RKO (cell line): ENCODE data around the gene NRG2.

ENCODE experiments used
- DNase-seq: peaks from one replicate; pipeline ENCODE4 v3.0.0-alpha.2; 2016; ENCODE audit warnings: low spot score

NRG2 gene

GRCh38 chr5:139967353-139967752, 75.7 kb downstream of the NRG2 start:
- no peak for DNase-seq

- no peak for DNase-seq
Observed at GRCh38 chr5:139966856-139967255, 76.2 kb downstream of the NRG2 start.

GRCh38 chr5:139964994-139965565, 78.0 kb downstream of the NRG2 start:
- no peak for DNase-seq

- no peak for DNase-seq
Observed at GRCh38 chr5:139964266-139964993, 78.7 kb downstream of the NRG2 start.

GRCh38 chr5:139962445-139962844, 80.7 kb downstream of the NRG2 start:
- DNase-seq = no peak

- no peak for DNase-seq
Observed at GRCh38 chr5:139961435-139962157, 81.5 kb downstream of the NRG2 start.

- no peak for DNase-seq
Observed at GRCh38 chr5:139960723-139961383, 82.2 kb downstream of the NRG2 start.

GRCh38 chr5:139958432-139959148, 84.5 kb downstream of the NRG2 start:
- DNase-seq = no peak

- DNase-seq = no peak
Observed at GRCh38 chr5:139956342-139956741, 86.8 kb downstream of the NRG2 start.

GRCh38 chr5:139955616-139956273, 87.4 kb downstream of the NRG2 start:
- DNase-seq = no peak

GRCh38 chr5:139955053-139955605, 88.0 kb downstream of the NRG2 start:
- DNase-seq = no peak

- DNase-seq = no peak
Observed at GRCh38 chr5:139954462-139954861, 88.6 kb downstream of the NRG2 start.

- no peak for DNase-seq
Observed at GRCh38 chr5:139954022-139954421, 89.1 kb downstream of the NRG2 start.

- no peak for DNase-seq
Observed at GRCh38 chr5:139952574-139952973, 90.5 kb downstream of the NRG2 start.

- DNase-seq = no peak
Observed at GRCh38 chr5:139951983-139952382, 91.1 kb downstream of the NRG2 start.

GRCh38 chr5:139951296-139951924, 91.7 kb downstream of the NRG2 start:
- no peak for DNase-seq

GRCh38 chr5:139950436-139950835, 92.7 kb downstream of the NRG2 start:
- DNase-seq = no peak

GRCh38 chr5:139949710-139950109, 93.4 kb downstream of the NRG2 start:
- no peak for DNase-seq

GRCh38 chr5:139947727-139948126, 95.4 kb downstream of the NRG2 start:
- DNase-seq = no peak

- DNase-seq = no peak
Observed at GRCh38 chr5:139946440-139946839, 96.7 kb downstream of the NRG2 start.

GRCh38 chr5:139946006-139946405, 97.1 kb downstream of the NRG2 start:
- no peak for DNase-seq
